ENCODE data around the gene TMEM63A. TPM values are rescaled to one million over a fixed set of nuclear protein-coding genes. Genes with fewer than 3 reads are reported as not detected.

The TMEM63A gene
- polyA plus RNA-seq, 1 donor (not counting 4 experiments of a cell fraction or from before 2014, with no cell fraction given), result 16.5 TPM

- Histone ChIP-seq H3K4me2 (ENCODE audit: control insufficient read depth, extremely low read depth, insufficient read depth, low read depth, low read length) (no peak overlapping the region), H3K4me3 (ENCODE audit: control insufficient read depth in 2 of 3, extremely low read depth in 1 of 3, insufficient read depth in 2 of 3, low read depth in 1 of 3, low read length in 3 of 3) (no peak overlapping the region), H3K79me2 (ENCODE audit: control insufficient read depth, insufficient read depth, low read length) (no peaks in the 10 kb centered on the region), H3K4me1 (ENCODE audit: control insufficient read depth, extremely low read depth, insufficient read depth, low read length) (peaks cover 15% of the 10 kb centered on the region), H3K36me3 (ENCODE audit: control insufficient read depth in 2 of 2, extremely low read depth in 1 of 2, insufficient read depth in 2 of 2, low read length in 2 of 2) (peaks cover 22 to 32% of the 10 kb centered on the region in 2 experiments), H3K9me3 (ENCODE audit: control insufficient read depth, low read depth, low read length) (no peaks in the 10 kb centered on the region), H3K9me1 (ENCODE audit: control insufficient read depth, extremely low read depth, insufficient read depth, low read length) (peaks cover 6% of the 10 kb centered on the region), H4K20me1 (ENCODE audit: control insufficient read depth, extremely low read depth, insufficient read depth, low read length) (peaks cover 10% of the 10 kb centered on the region), H3K27ac (ENCODE audit: control insufficient read depth, insufficient read depth, low read length) (no peak overlapping the region), H3K9ac (ENCODE audit: control insufficient read depth, extremely low read depth, insufficient read depth, low read length) (no peak overlapping the region), H2AFZ (ENCODE audit: control insufficient read depth, low read length) (no peak overlapping the region), H3K27me3 (ENCODE audit: control insufficient read depth, extremely low read depth, insufficient read depth, low read length) (no peaks in the 10 kb centered on the region)
- dilution Hi-C loops (cut with MboI; ENCODE audit: extremely low pct_ligation_motif_present, low sequenced_read_pairs), result no loop called here
- FAIRE-seq (no peak), DNase-seq (ENCODE audit: low read depth, low spot score) (no peak)
- no peak for TF ChIP-seq CTCF (optimal IDR thresholded peaks at IDR 0.05 in 1 of 3, IDR thresholded peaks at IDR 0.05 in 1 of 3, conservative IDR thresholded peaks at IDR 0.05 in 1 of 3; ENCODE audit: extremely low read depth in 1 of 3, insufficient read depth in 2 of 3, low read length in 3 of 3)
Measured at GRCh38 chr1:225871359-225872074, 10.7 kb downstream of the TMEM63A start.

GRCh38 chr1:225870911-225871310 lies 11.3 kb downstream of the TMEM63A start:
- no peak for DNase-seq (ENCODE audit: low read depth, low spot score)
- no peak for FAIRE-seq
- Histone ChIP-seq H2AFZ (ENCODE audit: control insufficient read depth, low read length) (no peak overlapping the region), H3K9me3 (ENCODE audit: control insufficient read depth, low read depth, low read length) (no peaks in the 10 kb centered on the region), H3K9ac (ENCODE audit: control insufficient read depth, extremely low read depth, insufficient read depth, low read length) (no peak overlapping the region), H3K4me1 (ENCODE audit: control insufficient read depth, extremely low read depth, insufficient read depth, low read length) (peaks cover 11% of the 10 kb centered on the region), H3K9me1 (ENCODE audit: control insufficient read depth, extremely low read depth, insufficient read depth, low read length) (peaks cover 6% of the 10 kb centered on the region), H3K27ac (ENCODE audit: control insufficient read depth, insufficient read depth, low read length) (no peak overlapping the region), H3K4me3 (ENCODE audit: control insufficient read depth in 2 of 3, extremely low read depth in 1 of 3, insufficient read depth in 2 of 3, low read depth in 1 of 3, low read length in 3 of 3) (no peak overlapping the region), H3K27me3 (ENCODE audit: control insufficient read depth, extremely low read depth, insufficient read depth, low read length) (no peaks in the 10 kb centered on the region), H3K4me2 (ENCODE audit: control insufficient read depth, extremely low read depth, insufficient read depth, low read depth, low read length) (no peak overlapping the region), H3K36me3 (ENCODE audit: control insufficient read depth in 2 of 2, extremely low read depth in 1 of 2, insufficient read depth in 2 of 2, low read length in 2 of 2) (peaks cover 23 to 38% of the 10 kb centered on the region in 2 experiments), H3K79me2 (ENCODE audit: control insufficient read depth, insufficient read depth, low read length) (no peaks in the 10 kb centered on the region), H4K20me1 (ENCODE audit: control insufficient read depth, extremely low read depth, insufficient read depth, low read length) (peaks cover 8% of the 10 kb centered on the region)
- dilution Hi-C loops (cut with MboI; ENCODE audit: extremely low pct_ligation_motif_present, low sequenced_read_pairs), result no loop called here
- TF ChIP-seq EZH2 (IDR thresholded peaks at IDR 0.05; ENCODE audit: low read length) (no peak), CTCF (optimal IDR thresholded peaks at IDR 0.05 in 1 of 3, IDR thresholded peaks at IDR 0.05 in 1 of 3, conservative IDR thresholded peaks at IDR 0.05 in 1 of 3; ENCODE audit: extremely low read depth in 1 of 3, insufficient read depth in 2 of 3, low read length in 3 of 3) (no peak)

All from keratinocyte (primary cell).